H9 (cell line): ENCODE results near the gene SPATA6L. TPM values are rescaled to one million over a fixed set of nuclear protein-coding genes. Genes with fewer than 3 reads are reported as not detected.

Source experiments
- DNase-seq: peaks from one replicate; pipeline ENCODE4 v3.0.0-alpha.2; 2017
- H2AFZ ChIP-seq: one replicate; pipeline ENCODE4 v1.6.1; 2013; ENCODE audit warnings: mild to moderate bottlenecking, low read length, control low read depth, moderate library complexity
- H2AK5ac ChIP-seq: 2 replicates; pipeline ENCODE4 v1.6.1; 2013; ENCODE audit warnings: low read length, control low read depth, mixed read lengths; ENCODE audit not compliant: insufficient read length
- H2BK120ac ChIP-seq: one replicate; pipeline ENCODE4 v1.6.1; 2013; ENCODE audit warnings: low read depth, mild to moderate bottlenecking, low read length, control low read depth, inconsistent platforms; ENCODE audit not compliant: poor library complexity, severe bottlenecking
- H2BK12ac ChIP-seq: 2 replicates; pipeline ENCODE4 v1.6.1; 2013; ENCODE audit warnings: low read length, control low read depth, mixed read lengths, low read depth; ENCODE audit not compliant: insufficient read length
- H2BK15ac ChIP-seq: 2 replicates; pipeline ENCODE4 v1.6.1; 2013; ENCODE audit warnings: low read depth, low read length, control low read depth
- H2BK20ac ChIP-seq: one replicate; pipeline ENCODE4 v1.6.1; 2013; ENCODE audit warnings: low read depth, mild to moderate bottlenecking, low read length, control low read depth, inconsistent platforms; ENCODE audit not compliant: poor library complexity, severe bottlenecking
- H2BK5ac ChIP-seq: 2 replicates; pipeline ENCODE4 v1.6.1; 2013; ENCODE audit warnings: low read length, control low read depth, mixed read lengths; ENCODE audit not compliant: insufficient read length
- H3K14ac ChIP-seq: 2 replicates; pipeline ENCODE4 v1.6.1; 2013; ENCODE audit warnings: low read length, control low read depth; ENCODE audit not compliant: insufficient read depth
- H3K18ac ChIP-seq: 2 replicates; pipeline ENCODE4 v1.6.1; 2013; ENCODE audit warnings: low read depth, mild to moderate bottlenecking, mixed read lengths, low read length, control low read depth; ENCODE audit not compliant: insufficient read length
- H3K23ac ChIP-seq: 2 replicates; pipeline ENCODE4 v1.6.1; 2013; ENCODE audit warnings: low read length, control low read depth, mixed read lengths, low read depth; ENCODE audit not compliant: insufficient read length
- H3K23me2 ChIP-seq: 2 replicates; pipeline ENCODE4 v1.6.1; 2013; ENCODE audit warnings: low read depth, mild to moderate bottlenecking, mixed read lengths, low read length, control low read depth; ENCODE audit not compliant: insufficient read length, poor library complexity, severe bottlenecking
- H3K27ac ChIP-seq: 2 replicates; pipeline ENCODE4 v1.5.1; 2013; ENCODE audit warnings: low read length, control low read depth, mixed read lengths, low read depth; ENCODE audit not compliant: insufficient read length
- H3K27me3 ChIP-seq: 2 replicates; pipeline ENCODE4 v1.6.1; 2013; ENCODE audit warnings: low read length, control low read depth, inconsistent platforms; ENCODE audit not compliant: insufficient read depth
- H3K4ac ChIP-seq: 2 replicates; pipeline ENCODE4 v1.6.1; 2013; ENCODE audit warnings: low read depth, mild to moderate bottlenecking, control low read depth, inconsistent platforms, low read length, moderate library complexity
- H3K4me1 ChIP-seq: 2 replicates; pipeline ENCODE4 v1.6.1; 2013; ENCODE audit warnings: low read length, control low read depth, inconsistent platforms; ENCODE audit not compliant: insufficient read depth
- H3K4me2 ChIP-seq: 2 replicates; pipeline ENCODE4 v1.6.1; 2013; ENCODE audit warnings: low read length, control low read depth, mixed read lengths; ENCODE audit not compliant: insufficient read length, insufficient read depth
- H3K56ac ChIP-seq: 2 replicates; pipeline ENCODE4 v1.6.1; 2013; ENCODE audit warnings: low read depth, mild to moderate bottlenecking, mixed read lengths, low read length, control low read depth; ENCODE audit not compliant: insufficient read length
- H3K79me1 ChIP-seq: 2 replicates; pipeline ENCODE4 v1.6.1; 2013; ENCODE audit warnings: low read depth, mild to moderate bottlenecking, moderate library complexity, low read length, control low read depth, inconsistent platforms; ENCODE audit not compliant: insufficient read depth, poor library complexity, severe bottlenecking
- H3K79me2 ChIP-seq: 2 replicates; pipeline ENCODE4 v1.6.1; 2013; ENCODE audit warnings: low read length, control low read depth, inconsistent platforms; ENCODE audit not compliant: insufficient read depth
- H3K9ac ChIP-seq: 2 replicates; pipeline ENCODE4 v1.6.1; 2013; ENCODE audit warnings: low read length, control low read depth, mixed read lengths; ENCODE audit not compliant: insufficient read length; ENCODE audit errors: extremely low read depth
- H3K9me3 ChIP-seq: one replicate; pipeline ENCODE4 v1.6.1; 2013; ENCODE audit warnings: low read depth, low read length, inconsistent platforms; ENCODE audit not compliant: control insufficient read depth
- H3T11ph ChIP-seq: one replicate; pipeline ENCODE4 v1.6.1; 2013; ENCODE audit warnings: mild to moderate bottlenecking, low read length, control low read depth, inconsistent platforms
- H4K20me1 ChIP-seq: one replicate; pipeline ENCODE4 v1.6.1; 2013; ENCODE audit not compliant: control insufficient read depth, insufficient read length, insufficient read depth
- H4K5ac ChIP-seq: 2 replicates; pipeline ENCODE4 v1.6.1; 2013; ENCODE audit warnings: low read depth, mild to moderate bottlenecking, mixed read lengths, low read length, control low read depth; ENCODE audit not compliant: insufficient read length
- H4K8ac ChIP-seq: replicated peaks from 2 replicates; pipeline ENCODE4 v1.6.1; 2013; ENCODE audit warnings: low read length, control low read depth, mixed read lengths, low read depth; ENCODE audit not compliant: insufficient read length
- H4K91ac ChIP-seq: 2 replicates; pipeline ENCODE4 v1.6.1; 2013; ENCODE audit warnings: low read depth, mild to moderate bottlenecking, moderate library complexity, mixed read lengths, low read length, control low read depth; ENCODE audit not compliant: insufficient read length
- H3K27ac Mint-ChIP-seq, 3 experiments: 2 replicates in 2 of 3; 3 replicates in 1 of 3; pipeline ENCODE4 v1.8.0; 2020 to 2021; ENCODE audit warnings: mixed read lengths in 3 of 3, mild to moderate bottlenecking in 1 of 3, moderate library complexity in 1 of 3
- H3K27me3 Mint-ChIP-seq: 2 replicates; pipeline ENCODE4 v1.8.0; 2021; ENCODE audit warnings: low read depth, mild to moderate bottlenecking, moderate library complexity, mixed read lengths
- H3K36me3 Mint-ChIP-seq, 3 experiments: 2 replicates in 2 of 3; 3 replicates in 1 of 3; pipeline ENCODE4 v1.8.0; 2020 to 2021; ENCODE audit warnings: low read depth in 3 of 3, mixed read lengths in 3 of 3; ENCODE audit not compliant: insufficient read depth in 1 of 3
- H3K4me1 Mint-ChIP-seq, 2 experiments: 2 replicates each; pipeline ENCODE4 v1.8.0; 2020; ENCODE audit warnings: mixed read lengths in 2 of 2
- H3K4me3 Mint-ChIP-seq, 2 experiments: 2 replicates in 1 of 2; 3 replicates in 1 of 2; pipeline ENCODE4 v1.8.0; 2020 to 2021; ENCODE audit warnings: mild to moderate bottlenecking in 2 of 2, mixed read lengths in 2 of 2, moderate library complexity in 1 of 2
- H3K9me3 Mint-ChIP-seq, 2 experiments: 2 replicates in 1 of 2; 3 replicates in 1 of 2; pipeline ENCODE4 v1.8.0; 2020; ENCODE audit warnings: mild to moderate bottlenecking in 2 of 2, mixed read lengths in 2 of 2, moderate library complexity in 1 of 2
- WGBS: extraction: QIAGEN DNeasy Blood & Tissue Kit; methylation state at CpG from one replicate; pipeline ENCODE4 v1.1.7; 2013; ENCODE audit warnings: missing lambda C conversion rate, low lambda C conversion rate, mixed read lengths; ENCODE audit not compliant: insufficient read length; ENCODE audit errors: extremely low coverage; 5-methylcytosine and 5-hydroxymethylcytosine counted together
- total RNA-seq: library from RNA; stranded (reverse); gene quantifications from 2 replicates; pipeline ENCODE4 v1.2.1, GENCODE V29; 2021
- TF ChIP-seq, protein P1 (sequence below): fragments of 200-600 bp; sonication (generic); conservative IDR thresholded peaks from 3 replicates; pipeline ENCODE4 v1.8.0; 2021; ENCODE audit warnings: antibody characterized with exemption, mild to moderate bottlenecking

Gene SPATA6L
- total RNA-seq, 1 experiment from 2014 or later: 0.87 TPM

DNA sequence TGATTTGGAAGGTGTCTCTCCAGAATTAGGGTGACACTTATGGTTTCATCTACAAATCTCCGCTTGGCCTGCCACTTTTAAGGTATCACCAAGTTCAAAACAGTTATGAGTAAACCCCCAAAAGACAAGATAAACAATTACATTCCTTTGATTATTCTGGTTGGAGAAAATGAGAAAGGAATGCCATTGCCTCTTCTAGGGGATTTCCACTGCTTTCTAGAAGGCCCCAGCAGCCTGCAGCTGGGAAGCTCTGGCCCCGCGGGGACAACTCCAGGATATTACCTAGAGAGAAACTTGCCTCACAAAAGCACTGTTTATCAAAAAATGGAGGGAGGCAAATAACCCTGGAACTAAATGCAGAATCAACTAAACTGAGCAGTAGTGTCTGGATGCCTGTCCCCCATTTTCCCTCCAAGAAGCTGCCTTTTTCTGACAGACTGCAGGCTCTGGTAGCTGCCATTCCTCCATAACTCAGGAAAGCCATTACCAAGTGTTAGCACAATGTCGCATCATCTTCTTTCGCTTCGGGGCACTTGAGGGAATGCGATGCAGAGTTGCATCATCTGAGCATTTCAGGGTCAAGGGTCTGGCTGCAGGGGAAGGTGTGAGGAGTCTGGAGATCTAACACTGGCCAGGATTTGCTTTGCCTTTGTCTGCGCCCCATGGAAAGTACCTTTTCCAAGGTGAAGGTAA lies 75.7 kb downstream of the SPATA6L start:
- H3K27ac Mint-ChIP-seq: peak overlapping the region in 1 of 3 experiments; percentile 68; a peak in 1 of 7 replicates
- Histone ChIP-seq H3K9ac (no peak overlapping the region), H2BK20ac (no peak overlapping the region), H3K4me1 (no peaks in the 10 kb centered on the region; the same call in 1 of the 2 replicates), H3K79me1 (no peaks in the 10 kb centered on the region), H2AFZ (no peak overlapping the region), H2AK5ac (no peak overlapping the region), H2BK12ac (no peak overlapping the region), H3K56ac (no peak overlapping the region), H3K9me3 (no peaks in the 10 kb centered on the region), H3K4me2 (no peak overlapping the region), H3K27me3 (no peaks in the 10 kb centered on the region), H2BK15ac (no peak overlapping the region), H2BK5ac (no peak overlapping the region), H4K20me1 (no peaks in the 10 kb centered on the region), H3K27ac (no peak overlapping the region), H3K23ac (no peak overlapping the region), H3K14ac (no peak overlapping the region), H4K91ac (no peak overlapping the region), H3K4ac (no peak overlapping the region), H3K18ac (no peak overlapping the region), H3K23me2 (no peaks in the 10 kb centered on the region), H4K8ac (no peak overlapping the region), H2BK120ac (no peak overlapping the region), H3T11ph (no peak overlapping the region), H3K79me2 (no peaks in the 10 kb centered on the region), H4K5ac (no peak overlapping the region)
- TF ChIP-seq, protein P1, sequence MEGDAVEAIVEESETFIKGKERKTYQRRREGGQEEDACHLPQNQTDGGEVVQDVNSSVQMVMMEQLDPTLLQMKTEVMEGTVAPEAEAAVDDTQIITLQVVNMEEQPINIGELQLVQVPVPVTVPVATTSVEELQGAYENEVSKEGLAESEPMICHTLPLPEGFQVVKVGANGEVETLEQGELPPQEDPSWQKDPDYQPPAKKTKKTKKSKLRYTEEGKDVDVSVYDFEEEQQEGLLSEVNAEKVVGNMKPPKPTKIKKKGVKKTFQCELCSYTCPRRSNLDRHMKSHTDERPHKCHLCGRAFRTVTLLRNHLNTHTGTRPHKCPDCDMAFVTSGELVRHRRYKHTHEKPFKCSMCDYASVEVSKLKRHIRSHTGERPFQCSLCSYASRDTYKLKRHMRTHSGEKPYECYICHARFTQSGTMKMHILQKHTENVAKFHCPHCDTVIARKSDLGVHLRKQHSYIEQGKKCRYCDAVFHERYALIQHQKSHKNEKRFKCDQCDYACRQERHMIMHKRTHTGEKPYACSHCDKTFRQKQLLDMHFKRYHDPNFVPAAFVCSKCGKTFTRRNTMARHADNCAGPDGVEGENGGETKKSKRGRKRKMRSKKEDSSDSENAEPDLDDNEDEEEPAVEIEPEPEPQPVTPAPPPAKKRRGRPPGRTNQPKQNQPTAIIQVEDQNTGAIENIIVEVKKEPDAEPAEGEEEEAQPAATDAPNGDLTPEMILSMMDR: no peak
- no peaks in the 10 kb centered on the region; a peak in 1 of 7 replicates for H3K36me3 Mint-ChIP-seq
- WGBS: no CpG with 5 or more reads among the region's 8 CpGs
- DNase-seq: no peak
- no peaks in the 10 kb centered on the region for H3K27me3 Mint-ChIP-seq
- H3K4me3 Mint-ChIP-seq: no peak overlapping the region
- no peaks in the 10 kb centered on the region for H3K9me3 Mint-ChIP-seq
- peaks cover 6 to 13% of the 10 kb centered on the region in 2 experiments; a peak in 3 of 4 replicates for H3K4me1 Mint-ChIP-seq
